H1 (cell line): ENCODE data around the gene TRDMT1. TPM values are rescaled to one million over a fixed set of nuclear protein-coding genes. Genes with fewer than 3 reads are reported as not detected.

Experiments used
- CTCF ChIA-PET: fragments of 300-600 bp; sonication (Branson Sonifier 250); formaldehyde crosslinking; loops from one replicate; lab custom pipeline; 2021; ENCODE audit not compliant: partially characterized antibody; lab: Charles Lee
- POLR2A ChIA-PET: fragments of 300-600 bp; sonication (Branson Sonifier 250); formaldehyde crosslinking; loops from one replicate; lab custom pipeline; 2021; ENCODE audit warnings: inconsistent platforms; ENCODE audit not compliant: partially characterized antibody; lab: Charles Lee
- DNase-seq, 2 experiments: peaks; one replicate each; pipeline versions ENCODE4 v3.0.0 to v3.0.0-alpha.2; 2010 to 2022; ENCODE audit warnings: low spot score in 2 of 2, low read depth in 1 of 2, mixed read lengths in 1 of 2
- FAIRE-seq: peaks from 2 replicates; lab custom pipeline; 2011; peaks lifted over from hg19 to GRCh38; lab: Jason Lieb, UNC
- H2AFZ ChIP-seq: 2 replicates; pipeline ENCODE4 v1.8.1; 2012; ENCODE audit warnings: low read length, inconsistent platforms
- H2AK5ac ChIP-seq: 2 replicates; pipeline ENCODE4 v1.6.1; 2013; ENCODE audit warnings: low read depth, low read length
- H2BK120ac ChIP-seq: replicated peaks from 2 replicates; pipeline ENCODE3; 2013; ENCODE audit warnings: low read depth, low read length, inconsistent platforms
- H2BK12ac ChIP-seq: 2 replicates; pipeline ENCODE4 v1.6.1; 2013; ENCODE audit warnings: low read depth, low read length
- H2BK15ac ChIP-seq: 2 replicates; pipeline ENCODE4 v1.6.1; 2013; ENCODE audit warnings: low read length
- H2BK20ac ChIP-seq: 2 replicates; pipeline ENCODE4 v1.6.1; 2013; ENCODE audit warnings: low read length
- H2BK5ac ChIP-seq: 2 replicates; pipeline ENCODE4 v1.6.1; 2013; ENCODE audit warnings: low read depth, low read length
- H3K14ac ChIP-seq: 2 replicates; pipeline ENCODE4 v1.6.1; 2013; ENCODE audit warnings: inconsistent platforms; ENCODE audit not compliant: insufficient read length
- H3K18ac ChIP-seq: 2 replicates; pipeline ENCODE4 v1.6.1; 2013; ENCODE audit warnings: low read length; ENCODE audit errors: extremely low read depth
- H3K23ac ChIP-seq: 2 replicates; pipeline ENCODE4 v1.6.1; 2013; ENCODE audit warnings: inconsistent platforms; ENCODE audit not compliant: insufficient read length
- H3K23me2 ChIP-seq: 2 replicates; pipeline ENCODE4 v1.6.1; 2013; ENCODE audit warnings: low read depth, low read length
- H3K27ac ChIP-seq: 2 replicates; pipeline ENCODE4 v1.6.1; 2011; ENCODE audit warnings: low read depth, low read length, inconsistent platforms
- H3K27me3 ChIP-seq, 4 experiments: replicated peaks in 1 of 4; 1 replicate in 1 of 4; 2 replicates in 3 of 4; pipeline versions ENCODE4 v1.6.1 to v1.8.1; 2011 to 2013; ENCODE audit warnings: low read length in 3 of 4, mild to moderate bottlenecking in 3 of 4, inconsistent platforms in 2 of 4, mixed read lengths in 2 of 4, moderate library complexity in 1 of 4; ENCODE audit not compliant: control insufficient read depth in 3 of 4, insufficient read depth in 3 of 4; ENCODE audit errors: extremely low read depth in 1 of 4
- H3K36me3 ChIP-seq, 4 experiments: 2 replicates each; pipeline versions ENCODE4 v1.6.1 to v1.8.1; 2011 to 2013; ENCODE audit warnings: mild to moderate bottlenecking in 4 of 4, low read length in 3 of 4, moderate library complexity in 2 of 4, control low read depth in 1 of 4, inconsistent platforms in 1 of 4; ENCODE audit not compliant: insufficient read depth in 4 of 4, control insufficient read depth in 2 of 4
- H3K4ac ChIP-seq: replicated peaks from 2 replicates; pipeline ENCODE3; 2013; ENCODE audit warnings: low read length, low read depth, mixed read lengths, inconsistent platforms; ENCODE audit not compliant: insufficient read length
- H3K4me1 ChIP-seq, 4 experiments: replicated peaks in 1 of 4; 1 replicate in 1 of 4; 2 replicates in 3 of 4; pipeline versions ENCODE4 v1.6.1 to v1.8.1; 2011 to 2013; ENCODE audit warnings: low read length in 3 of 4, inconsistent platforms in 2 of 4, mixed read lengths in 1 of 4; ENCODE audit not compliant: insufficient read depth in 4 of 4, control insufficient read depth in 3 of 4
- H3K4me2 ChIP-seq, 2 experiments: 2 replicates each; pipeline versions ENCODE4 v1.6.1 to v1.8.1; 2011 to 2013; ENCODE audit warnings: low read depth in 2 of 2, low read length in 2 of 2, control low read depth in 1 of 2, inconsistent platforms in 1 of 2, mild to moderate bottlenecking in 1 of 2; ENCODE audit not compliant: insufficient read depth in 1 of 2
- H3K4me3 ChIP-seq, 4 experiments: fragments of 200-600, 300-600 bp in 1 of 4; sonication (generic), shearing (Covaris generic), sonication (Bioruptor Twin) in 1 of 4; 2 replicates each; pipeline versions ENCODE4 v1.5.1 to v1.8.1; 2011 to 2016; ENCODE audit warnings: low read length in 4 of 4, low read depth in 3 of 4, control low read depth in 2 of 4, inconsistent platforms in 2 of 4, mild to moderate bottlenecking in 2 of 4, mixed read lengths in 1 of 4, moderate library complexity in 1 of 4; ENCODE audit not compliant: insufficient read depth in 2 of 4; ENCODE audit errors: extremely low read depth in 1 of 4
- H3K56ac ChIP-seq: replicated peaks from 2 replicates; pipeline ENCODE3; 2013; ENCODE audit warnings: low read depth, mild to moderate bottlenecking, mixed read lengths, low read length, inconsistent platforms; ENCODE audit not compliant: insufficient read length
- H3K79me1 ChIP-seq: 2 replicates; pipeline ENCODE4 v1.6.1; 2013; ENCODE audit warnings: low read depth, low read length, control low read depth
- H3K79me2 ChIP-seq, 2 experiments: 2 replicates each; pipeline versions ENCODE4 v1.6.1 to v1.8.1; 2012 to 2013; ENCODE audit warnings: low read length in 2 of 2, mild to moderate bottlenecking in 2 of 2, inconsistent platforms in 1 of 2; ENCODE audit not compliant: insufficient read depth in 2 of 2, control insufficient read depth in 1 of 2
- H3K9ac ChIP-seq, 4 experiments: replicated peaks in 1 of 4; 1 replicate in 1 of 4; 2 replicates in 3 of 4; pipeline versions ENCODE4 v1.6.1 to v1.8.1; 2011 to 2013; ENCODE audit warnings: low read depth in 3 of 4, low read length in 3 of 4, control low read depth in 2 of 4, mild to moderate bottlenecking in 2 of 4, moderate library complexity in 2 of 4, inconsistent platforms in 1 of 4; ENCODE audit errors: extremely low read depth in 1 of 4
- H3K9me3 ChIP-seq, 2 experiments: 2 replicates each; pipeline versions ENCODE4 v1.6.1 to v1.8.1; 2012 to 2013; ENCODE audit warnings: mild to moderate bottlenecking in 2 of 2, moderate library complexity in 2 of 2, control low read depth in 1 of 2, inconsistent platforms in 1 of 2, low read depth in 1 of 2, low read length in 1 of 2, mixed read lengths in 1 of 2; ENCODE audit not compliant: insufficient read depth in 2 of 2
- H4K20me1 ChIP-seq, 2 experiments: replicated peaks in 1 of 2; 2 replicates each; pipeline versions ENCODE3 to v1.8.1; 2011 to 2013; ENCODE audit warnings: inconsistent platforms in 2 of 2, low read length in 2 of 2, mild to moderate bottlenecking in 1 of 2; ENCODE audit not compliant: insufficient read depth in 2 of 2, control insufficient read depth in 1 of 2
- H4K5ac ChIP-seq: 2 replicates; pipeline ENCODE4 v1.6.1; 2013; ENCODE audit warnings: low read length, low read depth, mixed read lengths, inconsistent platforms; ENCODE audit not compliant: insufficient read length
- H4K8ac ChIP-seq: 2 replicates; pipeline ENCODE4 v1.8.0; 2013; ENCODE audit warnings: mild to moderate bottlenecking, moderate library complexity, low read length, inconsistent platforms; ENCODE audit not compliant: insufficient read depth; ENCODE audit errors: extremely low read depth
- H4K91ac ChIP-seq: replicated peaks from 2 replicates; pipeline ENCODE3; 2013; ENCODE audit warnings: low read length, mixed read lengths, inconsistent platforms; ENCODE audit not compliant: insufficient read length
- CBX8 ChIP-seq: fragments of 300-800, 300-1000 bp; sonication (generic); IDR thresholded peaks from 2 replicates; pipeline ENCODE4 v1.7.1; 2016; ENCODE audit warnings: low read depth, low read length, borderline replicate concordance
- EGR1 ChIP-seq: IDR thresholded peaks from 2 replicates; pipeline ENCODE4 v1.6.1; 2011; ENCODE audit warnings: low read depth, low read length, borderline replicate concordance
- HDAC2 ChIP-seq, 2 experiments: fragments of 300-600 bp in 1 of 2; sonication (generic) in 1 of 2; IDR thresholded peaks; 2 replicates each; pipeline ENCODE4 v1.6.1; 2011 to 2012; ENCODE audit warnings: low read depth in 2 of 2, low read length in 2 of 2, mild to moderate bottlenecking in 2 of 2, moderate library complexity in 2 of 2, borderline replicate concordance in 1 of 2, inconsistent platforms in 1 of 2
- HDAC6 ChIP-seq: IDR thresholded peaks from one replicate; pipeline ENCODE4 v1.7.1; 2012; ENCODE audit warnings: low read depth, mild to moderate bottlenecking, inconsistent platforms, low read length, moderate library complexity
- POU5F1 ChIP-seq: IDR thresholded peaks from 2 replicates; pipeline ENCODE4 v1.6.1; 2011; ENCODE audit warnings: low read depth, mild to moderate bottlenecking, low read length, moderate library complexity
- SIN3A ChIP-seq, 2 experiments: IDR thresholded peaks in 1 of 2; conservative IDR thresholded peaks in 1 of 2; 2 replicates each; pipeline ENCODE4 v1.6.1; 2011 to 2012; ENCODE audit warnings: low read length in 2 of 2, improper control_type of control experiment in 1 of 2, low read depth in 1 of 2, mild to moderate bottlenecking in 1 of 2
- SIRT6 ChIP-seq: IDR thresholded peaks from one replicate; pipeline ENCODE4 v1.7.1; 2012; ENCODE audit warnings: low read length, inconsistent platforms
- SP4 ChIP-seq: IDR thresholded peaks from 2 replicates; pipeline ENCODE4 v1.6.1; 2012; ENCODE audit warnings: low read length, inconsistent platforms
- TEAD4 ChIP-seq: IDR thresholded peaks from 2 replicates; pipeline ENCODE4 v1.6.1; 2012; ENCODE audit warnings: low read depth, low read length, inconsistent platforms, mixed read lengths
- WGBS, 2 experiments: shearing (Covaris generic) in 1 of 2; methylation state at CpG; one replicate each; pipeline versions ENCODE4 v1.1.6 to v1.1.7; 2013 to 2015; ENCODE audit warnings: low lambda C conversion rate in 2 of 2, mixed read lengths in 2 of 2, inconsistent platforms in 1 of 2, low coverage in 1 of 2, missing lambda C conversion rate in 1 of 2; ENCODE audit not compliant: insufficient replicate concordance in 2 of 2, insufficient coverage in 1 of 2, insufficient read length in 1 of 2; ENCODE audit errors: extremely low coverage in 1 of 2, missing lambda C conversion rate in 1 of 2; 5-methylcytosine and 5-hydroxymethylcytosine counted together
- polyA plus RNA-seq, 7 experiments: library from polyadenylated mRNA; depleted of rRNA in 3 of 7; stranded (reverse) in 5 of 7; unstranded in 2 of 7; fragments of >200 nt in 5 of 7; fragments of 200-250 nt in 2 of 7; gene quantifications; 1 replicate in 5 of 7; 2 replicates in 1 of 7; 4 replicates in 1 of 7; pipeline versions ENCODE4 v1.2.1 to v1.2.3, GENCODE V29; 2011 to 2013; ENCODE audit warnings: missing spikeins in 2 of 7, mixed read lengths in 2 of 7
- total RNA-seq: library from RNA; stranded (reverse); fragmentation: NEBNext Ultra II Directional; extraction: Animal tissue kit (Norgen Biotek cat#: 25700); gene quantifications from 2 replicates; pipeline ENCODE4 v1.2.1, GENCODE V29; 2021
- TF ChIP-seq, protein P1 (sequence below): IDR thresholded peaks from 2 replicates; pipeline ENCODE4 v1.6.1; 2012; ENCODE audit warnings: inconsistent platforms

Gene TRDMT1
- total and polyA plus RNA-seq, 2 of the 8 experiments (the other 6 are each of a cell fraction or from before 2014, with no cell fraction given), result 7.4 to 21.4 TPM

GRCh38 chr10:17233286-17233991 lies 32.0 kb upstream of the TRDMT1 start:
- no peak for DNase-seq
- H3K4me2 ChIP-seq, result no peak overlapping the region
- no peak overlapping the region for H2BK20ac ChIP-seq
- H3K9me3 ChIP-seq, result no peaks in the 10 kb centered on the region
- peaks cover 6 to 68% (median 43%) of the 10 kb centered on the region in 4 experiments for H3K36me3 ChIP-seq
- peaks cover 0 to 6% (median 4%) of the 10 kb centered on the region in 4 experiments; a peak in 5 of 7 replicates for H3K27me3 ChIP-seq
- no peak overlapping the region for H3K18ac ChIP-seq
- CTCF ChIA-PET, result interaction anchor here (0.6 kb wide), 1 partner anchor 618 kb away, joined by 4 read pairs; no protein-coding TSS in a partner anchor
- no peak overlapping the region for H3K27ac ChIP-seq
- H3K23me2 ChIP-seq, result peaks cover 13% of the 10 kb centered on the region; the same call in 1 of the 2 replicates
- H2BK120ac ChIP-seq, result no peak overlapping the region
- no peak overlapping the region for H3K23ac ChIP-seq
- no peak overlapping the region for H2AK5ac ChIP-seq
- no peak overlapping the region for H3K4ac ChIP-seq
- H2BK15ac ChIP-seq, result no peak overlapping the region
- H3K4me1 ChIP-seq, result peaks cover 0 to 6% (median 5%) of the 10 kb centered on the region in 4 experiments; a peak in 3 of 7 replicates
- TF ChIP-seq TEAD4 (no peak), SIRT6 (no peak), SIN3A (conservative IDR thresholded peaks at IDR 0.05 in 1 of 2, IDR thresholded peaks at IDR 0.05 in 1 of 2; ENCODE audit: low read depth in 1 of 2, low read length in 2 of 2) (no peak), CBX8 (no peak), EGR1 (no peak), POU5F1 (no peak), HDAC2 (IDR thresholded peaks at IDR 0.05; ENCODE audit: borderline replicate concordance in 1 of 2, low read depth in 2 of 2, low read length in 2 of 2) (no peak), SP4 (no peak), HDAC6 (no peak)
- TF ChIP-seq, protein P1, sequence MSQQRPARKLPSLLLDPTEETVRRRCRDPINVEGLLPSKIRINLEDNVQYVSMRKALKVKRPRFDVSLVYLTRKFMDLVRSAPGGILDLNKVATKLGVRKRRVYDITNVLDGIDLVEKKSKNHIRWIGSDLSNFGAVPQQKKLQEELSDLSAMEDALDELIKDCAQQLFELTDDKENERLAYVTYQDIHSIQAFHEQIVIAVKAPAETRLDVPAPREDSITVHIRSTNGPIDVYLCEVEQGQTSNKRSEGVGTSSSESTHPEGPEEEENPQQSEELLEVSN, result no peak
- TF ChIP-seq, all 59 proteins: peak for 0
- H4K8ac ChIP-seq, result no peak overlapping the region; the same call in 1 of the 2 replicates
- 93% methylated on average over 14 of the region's 14 CpGs; no CpG with 5 or more reads in 1 of the 2 experiments for WGBS, 2 experiments
- no peak overlapping the region for H2BK12ac ChIP-seq
- no peak overlapping the region for H2AFZ ChIP-seq
- H2BK5ac ChIP-seq, result no peak overlapping the region
- no peak overlapping the region for H4K5ac ChIP-seq
- FAIRE-seq, result no peak
- H3K79me1 ChIP-seq, result no peaks in the 10 kb centered on the region
- no peak overlapping the region for H3K4me3 ChIP-seq
- H4K91ac ChIP-seq, result no peak overlapping the region
- H3K9ac ChIP-seq, result no peak overlapping the region
- H4K20me1 ChIP-seq, result peaks cover 0 to 4% of the 10 kb centered on the region in 2 experiments
- POLR2A ChIA-PET, result no interaction called here
- H3K79me2 ChIP-seq, result peaks cover 0 to 6% of the 10 kb centered on the region in 2 experiments; a peak in 1 of 4 replicates
- no peak overlapping the region for H3K14ac ChIP-seq
- H3K56ac ChIP-seq, result no peak overlapping the region
